GM18861 (cell line): Measurements from ENCODE around the gene MED7.

Experiments used
- ATAC-seq: cut with Tn5 transposase; IDR thresholded peaks from one replicate; pipeline ENCODE4 v1.9.1; 2021; ENCODE audit not compliant: unreplicated experiment

The MED7 gene

DNA sequence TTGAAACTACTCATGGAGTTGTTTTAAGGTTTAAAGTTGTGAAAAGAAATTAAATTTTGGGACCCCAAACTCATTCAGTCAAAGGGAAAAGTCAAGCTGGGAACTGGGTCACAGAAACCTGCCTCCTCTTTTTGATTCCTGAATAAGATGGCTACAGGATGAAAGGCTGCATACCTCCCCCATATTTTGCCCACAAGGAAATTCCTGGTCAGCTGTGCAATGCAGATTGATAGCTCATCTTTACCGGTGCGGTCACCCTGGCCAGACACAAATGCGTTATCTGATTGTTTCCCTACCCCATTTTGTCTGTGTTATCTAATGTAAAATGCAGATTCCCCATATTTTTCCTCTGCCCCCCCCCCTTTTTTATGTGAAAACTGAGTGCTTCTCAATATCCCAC lies 35.2 kb downstream of the MED7 start:
- ATAC-seq = no peak

DNA sequence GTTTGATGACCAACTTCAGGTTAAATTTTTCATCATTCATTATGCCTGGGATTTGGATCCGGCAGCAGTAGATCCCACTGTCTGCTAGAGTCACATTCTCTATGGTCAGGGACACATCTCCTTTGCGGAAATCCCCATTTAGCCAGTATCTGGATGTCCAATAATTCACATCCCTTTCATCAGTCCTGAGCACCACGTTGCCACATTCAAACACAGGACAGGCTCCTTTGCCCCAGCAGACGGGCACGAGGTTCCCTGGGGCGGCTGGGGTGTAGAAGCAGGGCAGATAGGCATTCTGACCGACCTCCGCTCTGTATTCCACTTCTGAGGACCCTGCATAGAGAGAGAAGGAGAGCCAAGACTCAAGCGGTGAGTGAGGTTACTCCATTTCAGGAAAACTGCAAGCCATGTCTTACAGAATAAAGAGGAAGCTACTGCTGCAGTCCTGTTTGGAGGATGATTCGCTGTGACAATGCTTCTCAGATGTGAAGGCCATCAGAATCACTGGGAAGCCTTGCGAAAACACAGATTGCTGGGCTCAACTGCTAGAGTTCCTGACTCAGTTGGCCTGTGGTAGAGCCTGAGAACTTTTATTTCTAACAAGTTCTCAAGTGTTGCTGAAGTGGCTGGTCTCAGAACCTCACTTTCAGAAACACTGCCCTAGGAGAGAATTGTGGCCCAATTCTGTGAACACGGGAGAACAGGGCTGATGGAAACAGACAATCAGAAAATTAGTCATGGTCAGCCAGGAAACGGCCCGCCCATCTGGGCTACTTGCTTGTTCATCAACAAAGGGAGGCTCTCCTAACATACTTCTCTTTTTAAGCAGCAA lies 35.8 kb downstream of the MED7 start:
- ATAC-seq = no peak

DNA sequence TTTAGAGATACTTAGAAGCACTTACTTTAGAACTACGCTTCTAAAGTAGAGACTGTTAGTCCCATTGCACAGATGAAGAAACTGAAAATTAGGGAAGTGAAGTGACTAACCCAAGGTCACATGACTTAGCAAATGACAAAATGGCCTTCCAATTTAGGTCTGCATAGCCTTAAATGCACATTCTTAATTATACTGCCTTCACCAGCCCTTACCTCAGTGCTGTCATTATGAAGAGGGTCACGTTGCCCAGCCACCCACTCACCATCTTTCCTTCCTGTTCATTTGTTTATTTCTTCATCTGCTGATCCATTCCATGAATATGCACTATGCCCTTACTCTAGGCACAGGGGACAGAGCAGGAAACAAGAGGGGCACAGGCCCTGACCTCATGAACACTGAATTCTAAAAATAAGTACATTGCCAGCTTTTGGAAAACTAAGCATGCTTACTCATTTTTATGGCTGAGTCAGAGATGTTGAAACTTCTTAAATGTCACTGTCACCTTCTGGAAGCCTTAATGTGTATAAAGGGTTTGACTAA lies 42.5 kb downstream of the MED7 start:
- ATAC-seq = peak; percentile 51

DNA sequence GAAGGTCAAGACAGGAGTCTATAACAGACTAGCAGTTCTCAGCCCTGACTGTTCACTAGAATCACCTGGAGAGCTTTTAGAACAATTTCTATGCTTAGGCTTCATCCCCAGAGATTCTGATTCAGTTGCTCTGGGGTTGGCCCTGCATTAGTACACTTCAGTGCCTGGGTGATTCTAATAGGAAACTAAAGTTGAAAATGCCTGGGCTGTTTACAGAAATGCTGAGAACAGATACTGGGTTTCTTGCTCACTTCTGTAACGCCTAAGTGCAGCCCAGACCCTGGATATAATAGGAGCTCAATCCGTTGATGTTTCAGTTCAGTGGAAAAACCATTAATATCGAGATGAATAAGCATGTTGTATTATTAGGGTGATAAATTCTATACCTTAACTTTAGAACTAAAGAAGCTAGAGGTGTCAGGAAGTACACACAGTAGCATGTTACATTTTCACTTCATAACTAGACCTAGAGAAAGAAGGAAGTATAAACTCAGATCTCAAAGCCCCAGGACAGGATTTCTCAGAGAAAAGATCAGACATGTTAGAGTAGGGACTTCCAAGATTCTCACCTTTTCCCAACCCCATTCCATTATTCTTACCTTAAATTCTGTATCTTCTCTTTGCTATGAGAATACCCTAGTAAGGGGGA lies 54.2 kb downstream of the MED7 start:
- ATAC-seq = peak; percentile 66
